Sigmoid colon (tissue), 4 donors: ENCODE data around the gene CYTH4.

Experiments used
- POLR2A ChIP-seq, 2 donors: fragments of 450-650 bp; IDR thresholded peaks; one replicate each; pipeline ENCODE4 v1.6.1; 2016; ENCODE audit warnings: antibody characterized with exemption in 2 of 2, mild to moderate bottlenecking in 2 of 2, moderate library complexity in 2 of 2
- POLR2AphosphoS5 ChIP-seq, 4 donors: sonication (generic); formaldehyde crosslinking; IDR thresholded peaks; one replicate each; pipeline ENCODE4 v1.6.1; 2017; ENCODE audit warnings: antibody characterized with exemption in 4 of 4
- TF ChIP-seq, protein P1 (sequence below), 4 experiments: fragments of 450-650 bp in 3 of 4; fragments of 200-600 bp in 1 of 4; IDR thresholded peaks; one replicate each; pipeline ENCODE4 v1.5.1; 2016 to 2019; ENCODE audit warnings: antibody characterized with exemption in 4 of 4, mild to moderate bottlenecking in 3 of 4, moderate library complexity in 2 of 4

- TF ChIP-seq, protein P1, sequence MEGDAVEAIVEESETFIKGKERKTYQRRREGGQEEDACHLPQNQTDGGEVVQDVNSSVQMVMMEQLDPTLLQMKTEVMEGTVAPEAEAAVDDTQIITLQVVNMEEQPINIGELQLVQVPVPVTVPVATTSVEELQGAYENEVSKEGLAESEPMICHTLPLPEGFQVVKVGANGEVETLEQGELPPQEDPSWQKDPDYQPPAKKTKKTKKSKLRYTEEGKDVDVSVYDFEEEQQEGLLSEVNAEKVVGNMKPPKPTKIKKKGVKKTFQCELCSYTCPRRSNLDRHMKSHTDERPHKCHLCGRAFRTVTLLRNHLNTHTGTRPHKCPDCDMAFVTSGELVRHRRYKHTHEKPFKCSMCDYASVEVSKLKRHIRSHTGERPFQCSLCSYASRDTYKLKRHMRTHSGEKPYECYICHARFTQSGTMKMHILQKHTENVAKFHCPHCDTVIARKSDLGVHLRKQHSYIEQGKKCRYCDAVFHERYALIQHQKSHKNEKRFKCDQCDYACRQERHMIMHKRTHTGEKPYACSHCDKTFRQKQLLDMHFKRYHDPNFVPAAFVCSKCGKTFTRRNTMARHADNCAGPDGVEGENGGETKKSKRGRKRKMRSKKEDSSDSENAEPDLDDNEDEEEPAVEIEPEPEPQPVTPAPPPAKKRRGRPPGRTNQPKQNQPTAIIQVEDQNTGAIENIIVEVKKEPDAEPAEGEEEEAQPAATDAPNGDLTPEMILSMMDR (IDR thresholded peaks at IDR 0.05) = no peak
- TF ChIP-seq POLR2AphosphoS5 (IDR thresholded peaks at IDR 0.05) (no peak), POLR2A (IDR thresholded peaks at IDR 0.05) (no peak)
These were observed 16.6 kb downstream of the CYTH4 start for GRCh38 chr22:37298748-37299495.
